ENCODE measurements around the gene WDFY4.

Gene WDFY4

GRCh38 chr10:48700493-48700892, 15.8 kb downstream of the WDFY4 start:
- no peak for TF ChIP-seq CTCF (IDR thresholded peaks at IDR 0.05; ENCODE audit: borderline replicate concordance, insufficient read depth, low read depth, low read length)
- H3K4me3 ChIP-seq (ENCODE audit: low read depth, low read length): no peak overlapping the region

- no peak overlapping the region for H3K4me3 ChIP-seq (ENCODE audit: low read depth, low read length)
- peak; percentile 17; the same call in 1 of the 2 replicates for TF ChIP-seq CTCF (IDR thresholded peaks at IDR 0.05; ENCODE audit: borderline replicate concordance, insufficient read depth, low read depth, low read length)
Observed at GRCh38 chr10:48701139-48701901, 16.6 kb downstream of the WDFY4 start.

- TF ChIP-seq CTCF (IDR thresholded peaks at IDR 0.05; ENCODE audit: borderline replicate concordance, insufficient read depth, low read depth, low read length): no peak
- no peak overlapping the region for H3K4me3 ChIP-seq (ENCODE audit: low read depth, low read length)
Observed at GRCh38 chr10:48701941-48702340, 17.3 kb downstream of the WDFY4 start.

GRCh38 chr10:48703531-48704122, 19.0 kb downstream of the WDFY4 start:
- no peak for TF ChIP-seq CTCF (IDR thresholded peaks at IDR 0.05; ENCODE audit: borderline replicate concordance, insufficient read depth, low read depth, low read length)
- no peak overlapping the region for H3K4me3 ChIP-seq (ENCODE audit: low read depth, low read length)

- no peak overlapping the region for H3K4me3 ChIP-seq (ENCODE audit: low read depth, low read length)
- no peak for TF ChIP-seq CTCF (IDR thresholded peaks at IDR 0.05; ENCODE audit: borderline replicate concordance, insufficient read depth, low read depth, low read length)
Observed at GRCh38 chr10:48704156-48704555, 19.5 kb downstream of the WDFY4 start.

- no peak for TF ChIP-seq CTCF (IDR thresholded peaks at IDR 0.05; ENCODE audit: borderline replicate concordance, insufficient read depth, low read depth, low read length)
- no peak overlapping the region for H3K4me3 ChIP-seq (ENCODE audit: low read depth, low read length)
Observed at GRCh38 chr10:48705401-48705938, 20.8 kb downstream of the WDFY4 start.

GRCh38 chr10:48707472-48707871, 22.8 kb downstream of the WDFY4 start:
- TF ChIP-seq CTCF (IDR thresholded peaks at IDR 0.05; ENCODE audit: borderline replicate concordance, insufficient read depth, low read depth, low read length): no peak
- H3K4me3 ChIP-seq (ENCODE audit: low read depth, low read length): no peak overlapping the region

Data from GM12875 (cell line).